ENCODE data around the gene EMC6.

Gene EMC6

GRCh38 chr17:3647251-3647650, 21.4 kb upstream of the EMC6 start:
- H3K9ac ChIP-seq (ENCODE audit: low read length) = no peak overlapping the region
- H3K4me3 ChIP-seq (ENCODE audit: low read depth, low read length, poor library complexity, severe bottlenecking) = no peak overlapping the region
- peaks cover 7% of the 10 kb centered on the region; the same call in 1 of the 2 replicates for H3K36me3 ChIP-seq (ENCODE audit: insufficient read depth, low read length)
- no peaks in the 10 kb centered on the region for H3K9me2 ChIP-seq (ENCODE audit: low read depth, low read length)
- no peaks in the 10 kb centered on the region for H3K9me3 ChIP-seq (ENCODE audit: low read length)
- H3K4me2 ChIP-seq (ENCODE audit: low read length) = no peak overlapping the region
- H3K27ac ChIP-seq (ENCODE audit: low read depth, low read length, poor library complexity, severe bottlenecking) = no peak overlapping the region
- no peaks in the 10 kb centered on the region for H3F3A ChIP-seq (ENCODE audit: insufficient read depth, low read length)
- H3K27me3 ChIP-seq (ENCODE audit: insufficient read depth, low read length) = no peaks in the 10 kb centered on the region
- no peaks in the 10 kb centered on the region for H4K20me1 ChIP-seq (ENCODE audit: insufficient read depth, low read length)
- TF ChIP-seq EZH2 (IDR thresholded peaks at IDR 0.05; ENCODE audit: borderline replicate concordance, low read length) = no peak
- TF ChIP-seq CTCF (IDR thresholded peaks at IDR 0.05; ENCODE audit: low read length) = no peak
- no peaks in the 10 kb centered on the region for H3K79me2 ChIP-seq (ENCODE audit: insufficient read depth, low read length)
- H3K4me1 ChIP-seq (ENCODE audit: insufficient read depth, low read length, severe bottlenecking) = peaks cover 13% of the 10 kb centered on the region
- no peak overlapping the region for H2AFZ ChIP-seq (ENCODE audit: low read length)

- Histone ChIP-seq H4K20me1 (ENCODE audit: insufficient read depth, low read length) (no peaks in the 10 kb centered on the region), H3K4me3 (ENCODE audit: low read depth, low read length, poor library complexity, severe bottlenecking) (no peak overlapping the region), H2AFZ (ENCODE audit: low read length) (no peak overlapping the region), H3K79me2 (ENCODE audit: insufficient read depth, low read length) (no peaks in the 10 kb centered on the region), H3K9me3 (ENCODE audit: low read length) (no peaks in the 10 kb centered on the region), H3K27me3 (ENCODE audit: insufficient read depth, low read length) (no peaks in the 10 kb centered on the region), H3K9ac (ENCODE audit: low read length) (no peak overlapping the region), H3K27ac (ENCODE audit: low read depth, low read length, poor library complexity, severe bottlenecking) (no peak overlapping the region), H3K9me2 (ENCODE audit: low read depth, low read length) (no peaks in the 10 kb centered on the region), H3F3A (ENCODE audit: insufficient read depth, low read length) (no peaks in the 10 kb centered on the region), H3K4me2 (ENCODE audit: low read length) (no peak overlapping the region), H3K4me1 (ENCODE audit: insufficient read depth, low read length, severe bottlenecking) (peaks cover 13% of the 10 kb centered on the region), H3K36me3 (ENCODE audit: insufficient read depth, low read length) (peaks cover 7% of the 10 kb centered on the region; the same call in 1 of the 2 replicates)
- TF ChIP-seq EZH2 (IDR thresholded peaks at IDR 0.05; ENCODE audit: borderline replicate concordance, low read length) (no peak), CTCF (IDR thresholded peaks at IDR 0.05; ENCODE audit: low read length) (peak; percentile 66)
Measured at GRCh38 chr17:3647769-3648555, 20.6 kb upstream of the EMC6 start.

- H3K36me3 ChIP-seq (ENCODE audit: insufficient read depth, low read length) = no peaks in the 10 kb centered on the region; the same call in 1 of the 2 replicates
- H3K9me2 ChIP-seq (ENCODE audit: low read depth, low read length) = no peaks in the 10 kb centered on the region
- no peaks in the 10 kb centered on the region for H4K20me1 ChIP-seq (ENCODE audit: insufficient read depth, low read length)
- no peaks in the 10 kb centered on the region for H3F3A ChIP-seq (ENCODE audit: insufficient read depth, low read length)
- no peaks in the 10 kb centered on the region for H3K4me1 ChIP-seq (ENCODE audit: insufficient read depth, low read length, severe bottlenecking)
- no peak overlapping the region for H3K4me3 ChIP-seq (ENCODE audit: low read depth, low read length, poor library complexity, severe bottlenecking)
- H3K9ac ChIP-seq (ENCODE audit: low read length) = no peak overlapping the region
- no peak overlapping the region for H3K27ac ChIP-seq (ENCODE audit: low read depth, low read length, poor library complexity, severe bottlenecking)
- no peaks in the 10 kb centered on the region for H3K27me3 ChIP-seq (ENCODE audit: insufficient read depth, low read length)
- H3K9me3 ChIP-seq (ENCODE audit: low read length) = no peaks in the 10 kb centered on the region
- no peaks in the 10 kb centered on the region for H3K79me2 ChIP-seq (ENCODE audit: insufficient read depth, low read length)
- TF ChIP-seq EZH2 (IDR thresholded peaks at IDR 0.05; ENCODE audit: borderline replicate concordance, low read length) = no peak
- TF ChIP-seq CTCF (IDR thresholded peaks at IDR 0.05; ENCODE audit: low read length) = no peak
- no peak overlapping the region for H2AFZ ChIP-seq (ENCODE audit: low read length)
- no peak overlapping the region for H3K4me2 ChIP-seq (ENCODE audit: low read length)
Measured at GRCh38 chr17:3655766-3656165, 12.8 kb upstream of the EMC6 start.

Measured in OCI-LY1 (cell line).